Measurements from ENCODE around the gene CACNA2D4.
A peak's percentile ranks its signal among the peaks of the same experiment; 100 is the strongest.

Gene CACNA2D4

GRCh38 chr12:1918884-1919236 lies 408 bp upstream of the CACNA2D4 start:
- no peaks in the 10 kb centered on the region for H3K4me1 ChIP-seq
- no peaks in the 10 kb centered on the region for H3K36me3 ChIP-seq (replicated peaks)
- in situ Hi-C loops (cut with MboI; ENCODE audit: low sequenced_read_pairs): no loop called here
- no peak overlapping the region for H3K4me3 ChIP-seq
- DNase-seq (ENCODE audit: low spot score in 2 of 2): no peak
- H3K9me3 ChIP-seq: no peaks in the 10 kb centered on the region
- H3K27me3 ChIP-seq (ENCODE audit: low read depth): no peaks in the 10 kb centered on the region

GRCh38 chr12:1917172-1918070 lies 1.0 kb downstream of the CACNA2D4 start:
- in situ Hi-C loops (cut with MboI; ENCODE audit: low sequenced_read_pairs): no loop called here
- no peaks in the 10 kb centered on the region for H3K9me3 ChIP-seq
- H3K27me3 ChIP-seq (ENCODE audit: low read depth): no peaks in the 10 kb centered on the region
- no peaks in the 10 kb centered on the region for H3K36me3 ChIP-seq (replicated peaks)
- H3K4me3 ChIP-seq: no peak overlapping the region
- no peak for DNase-seq (ENCODE audit: low spot score in 2 of 2)
- H3K4me1 ChIP-seq: no peaks in the 10 kb centered on the region

GRCh38 chr12:1916371-1917171 lies 1.9 kb downstream of the CACNA2D4 start:
- no peaks in the 10 kb centered on the region for H3K4me1 ChIP-seq
- H3K4me3 ChIP-seq: no peak overlapping the region
- in situ Hi-C loops (cut with MboI; ENCODE audit: low sequenced_read_pairs): no loop called here
- H3K9me3 ChIP-seq: no peaks in the 10 kb centered on the region
- DNase-seq (ENCODE audit: low spot score in 2 of 2): no peak
- no peaks in the 10 kb centered on the region for H3K36me3 ChIP-seq (replicated peaks)
- H3K27me3 ChIP-seq (ENCODE audit: low read depth): no peaks in the 10 kb centered on the region

- Histone ChIP-seq H3K9me3 (no peaks in the 10 kb centered on the region), H3K27me3 (ENCODE audit: low read depth) (no peaks in the 10 kb centered on the region), H3K36me3 (replicated peaks) (no peaks in the 10 kb centered on the region), H3K4me1 (no peaks in the 10 kb centered on the region), H3K4me3 (no peak overlapping the region)
- DNase-seq (ENCODE audit: low spot score in 2 of 2): peak in 1 of 2 experiments; percentile 3
- in situ Hi-C loops (cut with MboI; ENCODE audit: low sequenced_read_pairs): no loop called here
Measured at GRCh38 chr12:1915082-1915968, 3.1 kb downstream of the CACNA2D4 start.

- in situ Hi-C loops (cut with MboI; ENCODE audit: low sequenced_read_pairs): no loop called here
- H3K36me3 ChIP-seq (replicated peaks): no peaks in the 10 kb centered on the region
- H3K9me3 ChIP-seq: no peaks in the 10 kb centered on the region
- H3K4me3 ChIP-seq: no peak overlapping the region
- no peak for DNase-seq (ENCODE audit: low spot score in 2 of 2)
- no peaks in the 10 kb centered on the region for H3K4me1 ChIP-seq
- no peaks in the 10 kb centered on the region for H3K27me3 ChIP-seq (ENCODE audit: low read depth)
Measured at GRCh38 chr12:1914114-1914911, 4.1 kb downstream of the CACNA2D4 start.

GRCh38 chr12:1913377-1914113 lies 4.9 kb downstream of the CACNA2D4 start:
- peak in 1 of 2 experiments; percentile 7 for DNase-seq (ENCODE audit: low spot score in 2 of 2)

GRCh38 chr12:1912580-1913376 lies 5.7 kb downstream of the CACNA2D4 start:
- H3K36me3 ChIP-seq (replicated peaks): no peaks in the 10 kb centered on the region
- in situ Hi-C loops (cut with MboI; ENCODE audit: low sequenced_read_pairs): no loop called here
- H3K9me3 ChIP-seq: no peaks in the 10 kb centered on the region
- H3K4me3 ChIP-seq: no peak overlapping the region
- no peaks in the 10 kb centered on the region for H3K27me3 ChIP-seq (ENCODE audit: low read depth)
- DNase-seq (ENCODE audit: low spot score in 2 of 2): no peak
- H3K4me1 ChIP-seq: no peaks in the 10 kb centered on the region

More at GRCh38 chr12:1913377-1914113, 4.9 kb downstream of the CACNA2D4 start:
- Histone ChIP-seq H3K36me3 (replicated peaks) (no peaks in the 10 kb centered on the region), H3K27me3 (ENCODE audit: low read depth) (no peaks in the 10 kb centered on the region), H3K9me3 (no peaks in the 10 kb centered on the region), H3K4me1 (no peaks in the 10 kb centered on the region), H3K4me3 (no peak overlapping the region)
- in situ Hi-C loops (cut with MboI; ENCODE audit: low sequenced_read_pairs): no loop called here

- H3K36me3 ChIP-seq (replicated peaks): no peaks in the 10 kb centered on the region
- DNase-seq (ENCODE audit: low spot score in 2 of 2): no peak
- in situ Hi-C loops (cut with MboI; ENCODE audit: low sequenced_read_pairs): no loop called here
- no peak overlapping the region for H3K4me3 ChIP-seq
- no peaks in the 10 kb centered on the region for H3K27me3 ChIP-seq (ENCODE audit: low read depth)
- no peaks in the 10 kb centered on the region for H3K9me3 ChIP-seq
- H3K4me1 ChIP-seq: no peaks in the 10 kb centered on the region
Measured at GRCh38 chr12:1911598-1912575, 6.6 kb downstream of the CACNA2D4 start.

GRCh38 chr12:1910468-1910867 lies 8.0 kb downstream of the CACNA2D4 start:
- Histone ChIP-seq H3K9me3 (no peaks in the 10 kb centered on the region), H3K36me3 (replicated peaks) (no peaks in the 10 kb centered on the region), H3K4me3 (no peak overlapping the region), H3K4me1 (no peaks in the 10 kb centered on the region), H3K27me3 (ENCODE audit: low read depth) (no peaks in the 10 kb centered on the region)
- DNase-seq (ENCODE audit: low spot score in 2 of 2): no peak
- in situ Hi-C loops (cut with MboI; ENCODE audit: low sequenced_read_pairs): no loop called here

GRCh38 chr12:1908758-1909157 lies 9.7 kb downstream of the CACNA2D4 start:
- DNase-seq (ENCODE audit: low spot score in 2 of 2): no peak
- Histone ChIP-seq H3K27me3 (ENCODE audit: low read depth) (no peaks in the 10 kb centered on the region), H3K9me3 (peaks cover 2% of the 10 kb centered on the region; the same call in 1 of the 2 replicates), H3K4me1 (no peaks in the 10 kb centered on the region), H3K36me3 (replicated peaks) (no peaks in the 10 kb centered on the region), H3K4me3 (no peak overlapping the region)
- in situ Hi-C loops (cut with MboI; ENCODE audit: low sequenced_read_pairs): no loop called here

Data from HAP-1 (cell line).